ENCODE data around the gene LHX8. TPM values are rescaled to one million over a fixed set of nuclear protein-coding genes. Genes with fewer than 3 reads are reported as not detected.

Gene LHX8
- total RNA-seq, 1 donor from 2014 or later: 1.2 TPM

- no peak for TF ChIP-seq CTCF (conservative IDR thresholded peaks at IDR 0.05)
- Mint-ChIP-seq H3K4me1 (ENCODE audit: unreplicated experiment) (no peaks in the 10 kb centered on the region), H3K27ac (no peak overlapping the region), H3K4me3 (no peak overlapping the region), H3K27me3 (peaks cover 21% of the 10 kb centered on the region), H3K36me3 (no peaks in the 10 kb centered on the region), H3K9me3 (no peaks in the 10 kb centered on the region)
- DNase-seq (ENCODE audit: extremely low spot score, unreplicated experiment): no peak
Measured at GRCh38 chr1:75198761-75199160, 64.6 kb downstream of the LHX8 start.

- DNase-seq (ENCODE audit: extremely low spot score, unreplicated experiment): no peak
- H3K9me3 Mint-ChIP-seq: no peaks in the 10 kb centered on the region
- H3K4me3 Mint-ChIP-seq: no peak overlapping the region
- no peak overlapping the region for H3K27ac Mint-ChIP-seq
- H3K36me3 Mint-ChIP-seq: no peaks in the 10 kb centered on the region
- TF ChIP-seq CTCF (conservative IDR thresholded peaks at IDR 0.05): no peak
- H3K4me1 Mint-ChIP-seq (ENCODE audit: unreplicated experiment): no peaks in the 10 kb centered on the region
- peaks cover 5% of the 10 kb centered on the region for H3K27me3 Mint-ChIP-seq
Measured at GRCh38 chr1:75202751-75203150, 68.6 kb downstream of the LHX8 start.

- H3K27ac Mint-ChIP-seq: no peak overlapping the region
- DNase-seq (ENCODE audit: extremely low spot score, unreplicated experiment): no peak
- TF ChIP-seq CTCF (conservative IDR thresholded peaks at IDR 0.05): peak; percentile 92
- H3K36me3 Mint-ChIP-seq: no peaks in the 10 kb centered on the region
- H3K9me3 Mint-ChIP-seq: no peaks in the 10 kb centered on the region
- H3K27me3 Mint-ChIP-seq: peaks cover 5% of the 10 kb centered on the region
- H3K4me3 Mint-ChIP-seq: no peak overlapping the region
- H3K4me1 Mint-ChIP-seq (ENCODE audit: unreplicated experiment): no peaks in the 10 kb centered on the region
Measured at GRCh38 chr1:75203415-75204277, 69.5 kb downstream of the LHX8 start.

GRCh38 chr1:75208862-75209261, 74.7 kb downstream of the LHX8 start:
- no peak for DNase-seq (ENCODE audit: extremely low spot score, unreplicated experiment)
- Mint-ChIP-seq H3K9me3 (no peaks in the 10 kb centered on the region), H3K4me3 (no peak overlapping the region), H3K36me3 (no peaks in the 10 kb centered on the region), H3K27me3 (peaks cover under 1% of the 10 kb centered on the region), H3K4me1 (ENCODE audit: unreplicated experiment) (no peaks in the 10 kb centered on the region), H3K27ac (no peak overlapping the region)
- no peak for TF ChIP-seq CTCF (conservative IDR thresholded peaks at IDR 0.05)

Measured in type B pancreatic cell (in vitro differentiated cells).